Osteoblast (primary cell): Measurements from ENCODE around the gene RSL1D1. TPM values are rescaled to one million over a fixed set of nuclear protein-coding genes. Genes with fewer than 3 reads are reported as not detected.
A peak's percentile ranks its signal among the peaks of the same experiment; 100 is the strongest.

ENCODE experiments used
- DNase-seq: peaks from one replicate; pipeline ENCODE4 v3.0.0; 2011; ENCODE audit warnings: low spot score, mixed read lengths; ENCODE audit not compliant: insufficient read length; ENCODE audit errors: missing footprints
- H2AFZ ChIP-seq: 2 replicates; pipeline ENCODE4 v1.6.0; 2011; ENCODE audit warnings: mild to moderate bottlenecking, low read length
- H3K27ac ChIP-seq: 2 replicates; pipeline ENCODE4 v1.5.1; 2011; ENCODE audit warnings: mild to moderate bottlenecking, low read depth, low read length, moderate library complexity
- H3K27me3 ChIP-seq: 2 replicates; pipeline ENCODE4 v1.6.0; 2012; ENCODE audit warnings: mild to moderate bottlenecking, control low read depth, inconsistent platforms, low read length, moderate library complexity; ENCODE audit not compliant: insufficient read depth
- H3K36me3 ChIP-seq: 2 replicates; pipeline ENCODE4 v1.5.1; 2011; ENCODE audit warnings: mild to moderate bottlenecking, low read length, control low read depth, moderate library complexity; ENCODE audit not compliant: insufficient read depth
- H3K4me1 ChIP-seq: 2 replicates; pipeline ENCODE4 v1.5.1; 2011; ENCODE audit warnings: mild to moderate bottlenecking, low read length, control low read depth, moderate library complexity; ENCODE audit not compliant: insufficient read depth
- H3K4me2 ChIP-seq: 2 replicates; pipeline ENCODE4 v1.6.0; 2011; ENCODE audit warnings: mild to moderate bottlenecking, low read length; ENCODE audit not compliant: insufficient read depth
- H3K4me3 ChIP-seq: fragments of 200-600 bp; sonication (generic); 3 replicates; pipeline ENCODE4 v1.5.1; 2012; ENCODE audit warnings: mild to moderate bottlenecking, low read length, inconsistent platforms; ENCODE audit not compliant: insufficient read depth
- H3K79me2 ChIP-seq: 2 replicates; pipeline ENCODE4 v1.6.0; 2012; ENCODE audit warnings: mild to moderate bottlenecking, low read length, control low read depth, inconsistent platforms; ENCODE audit not compliant: insufficient read depth
- H3K9me3 ChIP-seq: 2 replicates; pipeline ENCODE4 v1.5.1; 2011; ENCODE audit warnings: low read depth, low read length, control low read depth
- H4K20me1 ChIP-seq: 2 replicates; pipeline ENCODE4 v1.6.0; 2012; ENCODE audit warnings: mild to moderate bottlenecking, low read length, control low read depth; ENCODE audit not compliant: insufficient read depth
- total RNA-seq: library from RNA; depleted of rRNA; stranded (reverse); fragments of >200 nt; gene quantifications from 2 replicates; pipeline ENCODE4 v1.2.3, GENCODE V29; 2012
- TF ChIP-seq, protein P1 (sequence below): IDR thresholded peaks from 2 replicates; pipeline ENCODE4 v1.5.1; 2011; ENCODE audit warnings: mild to moderate bottlenecking, low read depth, low read length, moderate library complexity; ENCODE audit errors: extremely low read depth

Gene RSL1D1
- total RNA-seq, 1 donor, result 113 TPM

DNA sequence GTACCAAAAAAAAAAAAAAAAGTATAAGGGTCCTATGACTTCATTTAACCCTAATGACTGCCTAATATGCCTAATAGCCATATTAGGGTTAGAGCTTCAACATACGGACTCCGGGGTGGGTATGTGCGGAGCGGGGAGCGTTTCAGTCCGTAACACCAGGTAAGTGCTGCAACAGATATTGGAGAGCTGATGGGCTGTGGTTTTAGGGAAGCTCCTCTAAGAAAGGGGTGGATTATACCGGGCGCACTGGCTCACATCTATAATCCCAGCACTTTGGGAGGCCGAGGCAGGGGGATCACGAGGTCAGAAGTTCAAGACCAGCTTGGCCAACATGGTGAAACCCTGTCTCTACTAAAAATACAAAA lies 52.3 kb downstream of the RSL1D1 start:
- H3K27ac ChIP-seq, result no peak overlapping the region
- H3K36me3 ChIP-seq, result peaks cover 9% of the 10 kb centered on the region
- no peak overlapping the region for H2AFZ ChIP-seq
- H3K4me2 ChIP-seq, result peak overlapping the region; percentile 90
- peak overlapping the region; percentile 74 for H3K4me3 ChIP-seq
- H3K79me2 ChIP-seq, result peaks cover 44% of the 10 kb centered on the region
- H3K9me3 ChIP-seq, result no peaks in the 10 kb centered on the region
- peaks cover 3% of the 10 kb centered on the region for H3K27me3 ChIP-seq
- peaks cover 33% of the 10 kb centered on the region for H3K4me1 ChIP-seq
- TF ChIP-seq, protein P1, sequence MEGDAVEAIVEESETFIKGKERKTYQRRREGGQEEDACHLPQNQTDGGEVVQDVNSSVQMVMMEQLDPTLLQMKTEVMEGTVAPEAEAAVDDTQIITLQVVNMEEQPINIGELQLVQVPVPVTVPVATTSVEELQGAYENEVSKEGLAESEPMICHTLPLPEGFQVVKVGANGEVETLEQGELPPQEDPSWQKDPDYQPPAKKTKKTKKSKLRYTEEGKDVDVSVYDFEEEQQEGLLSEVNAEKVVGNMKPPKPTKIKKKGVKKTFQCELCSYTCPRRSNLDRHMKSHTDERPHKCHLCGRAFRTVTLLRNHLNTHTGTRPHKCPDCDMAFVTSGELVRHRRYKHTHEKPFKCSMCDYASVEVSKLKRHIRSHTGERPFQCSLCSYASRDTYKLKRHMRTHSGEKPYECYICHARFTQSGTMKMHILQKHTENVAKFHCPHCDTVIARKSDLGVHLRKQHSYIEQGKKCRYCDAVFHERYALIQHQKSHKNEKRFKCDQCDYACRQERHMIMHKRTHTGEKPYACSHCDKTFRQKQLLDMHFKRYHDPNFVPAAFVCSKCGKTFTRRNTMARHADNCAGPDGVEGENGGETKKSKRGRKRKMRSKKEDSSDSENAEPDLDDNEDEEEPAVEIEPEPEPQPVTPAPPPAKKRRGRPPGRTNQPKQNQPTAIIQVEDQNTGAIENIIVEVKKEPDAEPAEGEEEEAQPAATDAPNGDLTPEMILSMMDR, result no peak
- peaks cover 17% of the 10 kb centered on the region for H4K20me1 ChIP-seq
- no peak for DNase-seq

DNA sequence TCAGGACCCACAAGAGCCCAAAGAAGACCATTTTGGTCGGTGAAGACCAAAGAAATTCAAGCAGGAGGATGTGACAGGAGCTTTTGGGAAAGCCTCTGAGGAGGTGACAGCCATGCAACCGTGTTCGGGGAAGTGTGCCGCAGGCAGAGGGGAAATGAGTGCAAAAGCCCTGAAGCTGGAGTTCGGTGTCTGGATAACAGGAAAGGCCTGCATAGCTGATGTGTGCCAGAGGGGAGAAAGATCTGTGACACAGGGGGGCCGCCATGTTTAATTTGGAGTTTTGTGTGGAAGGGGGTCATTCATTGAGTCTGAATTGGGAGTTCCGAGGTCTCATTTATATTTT lies 53.4 kb downstream of the RSL1D1 start:
- Histone ChIP-seq H3K4me3 (peak overlapping the region; percentile 74), H3K9me3 (no peaks in the 10 kb centered on the region), H3K4me1 (peaks cover 38% of the 10 kb centered on the region), H2AFZ (peak overlapping the region; percentile 96), H4K20me1 (peaks cover 22% of the 10 kb centered on the region), H3K27me3 (no peaks in the 10 kb centered on the region), H3K27ac (peak overlapping the region; percentile 95), H3K79me2 (peaks cover 54% of the 10 kb centered on the region), H3K4me2 (peak overlapping the region; percentile 90), H3K36me3 (peaks cover 13% of the 10 kb centered on the region)
- TF ChIP-seq, protein P1, result no peak
- peak; percentile 79 for DNase-seq

DNA sequence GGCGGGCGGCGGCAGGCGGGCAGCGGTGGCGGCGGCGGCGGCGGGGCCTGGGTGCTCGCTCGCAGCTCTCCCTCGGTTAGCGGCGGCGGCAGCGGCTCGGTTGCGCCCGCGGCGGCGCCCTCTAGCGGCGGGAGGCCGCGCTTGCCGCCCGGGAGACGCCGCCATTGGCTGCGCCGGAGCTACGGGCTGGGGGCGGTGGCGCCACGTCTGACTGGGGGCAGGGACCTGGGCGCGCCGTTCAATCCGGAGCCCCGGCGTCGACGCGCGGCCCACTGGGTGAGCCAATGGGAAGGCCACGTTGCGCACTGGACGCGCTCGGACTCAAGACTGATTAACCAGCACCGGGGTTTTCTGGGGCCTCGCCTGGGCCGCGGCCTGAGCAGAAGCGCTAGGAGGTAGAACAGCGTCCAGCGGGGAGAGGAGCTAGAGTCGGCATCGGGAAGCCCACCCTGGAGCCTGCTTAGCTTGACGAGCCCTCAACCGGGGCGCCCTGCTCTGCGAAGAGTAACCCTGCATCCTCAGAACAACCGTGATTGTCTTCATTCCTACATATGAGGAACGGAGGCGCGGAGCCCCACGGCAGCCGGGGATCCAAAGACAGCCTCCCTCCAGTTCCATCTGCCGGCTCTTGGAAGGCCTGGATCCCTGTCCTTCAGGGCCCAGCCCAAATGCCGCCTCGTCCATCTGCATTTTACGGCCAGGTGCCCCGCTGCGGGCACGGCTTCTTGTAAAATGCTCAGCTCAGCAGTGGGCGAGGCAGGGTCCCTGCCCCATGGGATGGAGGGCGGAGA lies 54.0 kb downstream of the RSL1D1 start, which contains the start of gene ZC3H7A:
Gene ZC3H7A (minus strand): TSS at position 93 of the 791 bp plus-strand sequence. CDS start 14,904 bp downstream, outside the sequence.
- H3K27me3 ChIP-seq, result no peaks in the 10 kb centered on the region
- H4K20me1 ChIP-seq, result peaks cover 27% of the 10 kb centered on the region
- H3K27ac ChIP-seq, result peak within 1 kb of the TSS; percentile 95
- H3K9me3 ChIP-seq, result no peaks in the 10 kb centered on the region
- peaks cover 13% of the 10 kb centered on the region for H3K36me3 ChIP-seq
- H3K4me1 ChIP-seq, result peaks cover 38% of the 10 kb centered on the region
- TF ChIP-seq, protein P1, result peak; percentile 50
- peak within 1 kb of the TSS; percentile 74 for H3K4me3 ChIP-seq
- peak; percentile 100 for DNase-seq
- H3K4me2 ChIP-seq, result peak within 1 kb of the TSS; percentile 92
- peak within 1 kb of the TSS; percentile 96 for H2AFZ ChIP-seq
- H3K79me2 ChIP-seq, result peaks cover 60% of the 10 kb centered on the region

DNA sequence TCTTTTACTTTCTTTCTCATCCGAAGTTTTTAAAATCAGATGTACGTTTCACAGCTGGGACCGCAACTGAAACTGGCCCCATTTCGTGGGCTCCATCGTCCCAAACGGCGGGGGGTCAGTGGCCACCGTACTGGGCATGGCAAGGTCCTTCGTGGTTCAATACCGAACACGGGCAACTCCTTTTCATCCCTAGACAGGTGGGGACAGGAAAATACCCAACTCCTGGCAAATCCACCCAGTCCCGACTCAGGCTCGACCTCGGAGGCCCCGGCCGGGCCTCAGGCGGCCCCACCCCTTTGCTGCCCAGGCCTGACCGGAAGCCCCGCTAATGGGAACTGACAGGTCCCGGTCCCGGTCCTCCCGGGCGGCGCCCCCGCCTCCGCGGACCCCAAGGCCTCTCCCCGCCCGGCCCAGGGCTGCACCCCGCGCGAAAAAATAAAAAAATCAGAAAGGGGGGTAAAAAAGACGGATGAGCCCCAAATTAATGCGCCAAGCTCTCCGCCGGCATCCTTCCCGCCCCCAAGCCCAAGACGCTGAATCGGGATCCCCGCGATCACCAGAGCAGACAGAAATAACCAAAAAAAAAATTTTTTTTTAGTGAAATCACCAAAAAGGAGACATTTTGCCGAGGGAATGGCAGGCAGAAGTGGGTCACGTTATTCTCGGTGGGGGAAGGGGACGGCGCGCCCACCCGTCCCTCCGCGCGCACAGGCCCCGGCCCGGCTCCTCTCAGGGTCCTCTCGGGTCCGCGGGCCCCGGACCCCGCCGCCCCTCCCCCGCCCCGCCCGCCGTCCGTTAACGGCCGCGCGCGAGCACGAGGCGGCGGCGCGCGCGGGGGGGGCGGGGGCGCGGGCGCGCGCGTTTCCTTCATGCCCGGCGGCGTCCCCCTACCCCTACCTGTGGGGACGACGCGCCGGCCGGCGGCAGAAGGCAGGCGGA lies 54.8 kb downstream of the RSL1D1 start:
- Histone ChIP-seq H3K27me3 (no peaks in the 10 kb centered on the region), H3K27ac (peak overlapping the region; percentile 87), H3K36me3 (peaks cover 13% of the 10 kb centered on the region), H2AFZ (peak overlapping the region; percentile 67), H3K4me2 (peak overlapping the region; percentile 92), H3K4me1 (peaks cover 35% of the 10 kb centered on the region), H3K79me2 (peaks cover 69% of the 10 kb centered on the region), H3K4me3 (peak overlapping the region; percentile 74), H4K20me1 (peaks cover 28% of the 10 kb centered on the region), H3K9me3 (no peaks in the 10 kb centered on the region)
- DNase-seq, result peak; percentile 95
- TF ChIP-seq, protein P1, result no peak
